GM12878 (cell line): ENCODE data around the gene COQ5. TPM values are rescaled to one million over a fixed set of nuclear protein-coding genes. Genes with fewer than 3 reads are reported as not detected.
A peak's percentile ranks its signal among the peaks of the same experiment; 100 is the strongest.

Experiments
- ATAC-seq: fragments of 200-7000 bp; cut with Tn5 transposase; 3 replicates; pipeline ENCODE4 v1.9.1; 2020; ENCODE audit warnings: mild to moderate bottlenecking, moderate library complexity
- BruUV-seq: library from RNA; stranded (reverse); fragments of 400-500 nt; replicated peaks from 2 replicates; lab custom pipeline; 2021; lab: Mats Ljungman, UMichigan
- CTCF ChIA-PET: fragments of 300-600 bp; sonication (Branson Sonifier 250); formaldehyde crosslinking; extraction: SDS; loops from one replicate; lab custom pipeline; 2021; ENCODE audit warnings: inconsistent platforms; lab: Yijun Ruan, JAX
- POLR2A ChIA-PET: fragments of 350-600 bp; formaldehyde crosslinking; extraction: SDS; loops from one replicate; lab custom pipeline; 2021; ENCODE audit warnings: inconsistent platforms; lab: Charles Lee
- RAD21 ChIA-PET: fragments of 300-600 bp; sonication (Branson Sonifier 250); formaldehyde crosslinking; loops from one replicate; lab custom pipeline; 2023; ENCODE audit warnings: antibody characterized with exemption; ENCODE audit not compliant: unreplicated experiment; lab: Charles Lee
- SMC1A ChIA-PET: fragments of 300-600 bp; sonication (Branson Sonifier 250); formaldehyde crosslinking; loops from one replicate; lab custom pipeline; 2023; ENCODE audit not compliant: unreplicated experiment, uncharacterized antibody; lab: Charles Lee
- DNase-seq: peaks from one replicate; pipeline ENCODE4 v3.0.0-alpha.2; 2011; ENCODE audit warnings: low read depth, low spot score
- FAIRE-seq: peaks from 3 replicates; lab custom pipeline; 2011; peaks lifted over from hg19 to GRCh38; lab: Jason Lieb, UNC
- H2AFZ ChIP-seq: 2 replicates; pipeline ENCODE4 v1.6.0; 2011; ENCODE audit warnings: low read depth, low read length, control low read depth; ENCODE audit not compliant: control insufficient read depth
- H3K27ac ChIP-seq: 2 replicates; pipeline ENCODE4 v1.5.1; 2011; ENCODE audit warnings: control low read depth; ENCODE audit not compliant: control insufficient read depth, insufficient read depth
- H3K27me3 ChIP-seq, 2 experiments: replicated peaks in 1 of 2; 2 replicates each; pipeline versions ENCODE4 v1.6.0 to v1.6.1; 2011; ENCODE audit warnings: low read length in 1 of 2; ENCODE audit not compliant: control insufficient read depth in 2 of 2, insufficient read depth in 2 of 2
- H3K36me3 ChIP-seq, 2 experiments: 2 replicates each; pipeline ENCODE4 v1.5.1; 2011; ENCODE audit warnings: low read length in 1 of 2; ENCODE audit not compliant: control insufficient read depth in 2 of 2, insufficient read depth in 2 of 2
- H3K4me1 ChIP-seq: 2 replicates; pipeline ENCODE4 v1.6.1; 2011; ENCODE audit warnings: mild to moderate bottlenecking, low read length, moderate library complexity, mixed read lengths; ENCODE audit not compliant: control insufficient read depth, insufficient read depth
- H3K4me2 ChIP-seq: 2 replicates; pipeline ENCODE4 v1.6.0; 2011; ENCODE audit warnings: control low read depth; ENCODE audit not compliant: control insufficient read depth, insufficient read depth
- H3K4me3 ChIP-seq: fragments of 200-600 bp; sonication (generic); 2 replicates; pipeline ENCODE4 v1.5.1; 2016
- H3K79me2 ChIP-seq: 2 replicates; pipeline ENCODE4 v1.6.0; 2011; ENCODE audit warnings: low read length; ENCODE audit not compliant: control insufficient read depth, insufficient read depth
- H3K9ac ChIP-seq: 2 replicates; pipeline ENCODE4 v1.8.0; 2011; ENCODE audit warnings: low read length, control low read depth, mixed read lengths; ENCODE audit not compliant: control insufficient read depth, insufficient read depth
- H3K9me3 ChIP-seq: replicated peaks from 3 replicates; pipeline ENCODE4 v1.5.1; 2011; ENCODE audit warnings: mild to moderate bottlenecking, low read length; ENCODE audit not compliant: control insufficient read depth, insufficient read depth
- H4K20me1 ChIP-seq: 2 replicates; pipeline ENCODE4 v1.6.0; 2011; ENCODE audit not compliant: control insufficient read depth, insufficient read depth
- BRCA1 ChIP-seq: IDR thresholded peaks from 2 replicates; pipeline ENCODE4 v1.6.1; 2011; ENCODE audit warnings: low read depth, low read length, improper control_type of control experiment
- CBX5 ChIP-seq: sonication (generic); IDR thresholded peaks from 2 replicates; pipeline ENCODE4 v1.6.1; 2016; ENCODE audit warnings: low read depth, moderate library complexity, mild to moderate bottlenecking, inconsistent platforms
- CHD2 ChIP-seq: IDR thresholded peaks from 2 replicates; pipeline ENCODE4 v1.6.1; 2011; ENCODE audit warnings: low read depth, low read length, improper control_type of control experiment, borderline replicate concordance
- GATAD2B ChIP-seq: fragments of 450-650 bp; conservative IDR thresholded peaks from 2 replicates; pipeline ENCODE4 v1.6.1; 2017; ENCODE audit warnings: low read depth, mild to moderate bottlenecking, moderate library complexity
- NFYA ChIP-seq: IDR thresholded peaks from 2 replicates; pipeline ENCODE4 v1.6.1; 2011; ENCODE audit warnings: low read depth, mild to moderate bottlenecking, low read length, improper control_type of control experiment, borderline replicate concordance
- RELA ChIP-seq: fragments of 450-650 bp; IDR thresholded peaks from 2 replicates; pipeline ENCODE4 v1.8.0; 2014; ENCODE audit warnings: borderline replicate concordance; ENCODE audit not compliant: partially characterized antibody
- SIX5 ChIP-seq: IDR thresholded peaks from 2 replicates; pipeline ENCODE4 v1.6.1; 2011; ENCODE audit warnings: mild to moderate bottlenecking, low read depth, low read length, moderate library complexity; ENCODE audit not compliant: severe bottlenecking
- SP1 ChIP-seq: IDR thresholded peaks from one replicate; pipeline ENCODE4 v1.6.1; 2011; ENCODE audit warnings: low read depth, low read length
- SREBF1 ChIP-seq: IDR thresholded peaks from 2 replicates; pipeline ENCODE4 v1.6.1; 2012; ENCODE audit warnings: mild to moderate bottlenecking, low read length
- ZBED1 ChIP-seq: IDR thresholded peaks from 2 replicates; pipeline ENCODE4 v1.6.1; 2016; ENCODE audit warnings: borderline replicate concordance
- WGBS: methylation state at CpG from one replicate; pipeline ENCODE4 v1.1.6; 2016; ENCODE audit warnings: low lambda C conversion rate; ENCODE audit not compliant: insufficient replicate concordance, insufficient coverage; ENCODE audit errors: missing lambda C conversion rate; 5-methylcytosine and 5-hydroxymethylcytosine counted together
- in situ Hi-C: fragments of 300-500 bp; cut with MboI; formaldehyde crosslinking; loops from 9 replicates; pipeline ENCODE4 v1.14.3; 2018; ENCODE audit warnings: mixed read lengths
- intact Hi-C: fragments of 100-400 bp; cut with micrococcal nuclease; formaldehyde crosslinking; loops from one replicate; pipeline ENCODE4 v1.14.2; 2022; ENCODE audit not compliant: unreplicated experiment
- polyA plus RNA-seq, 11 experiments: library from polyadenylated mRNA; depleted of rRNA in 4 of 11; unstranded in 6 of 11; stranded (reverse) in 5 of 11; fragments of >200 nt; fragmentation: Nextera tagmentation in 4 of 11; fragmentation: Illumina TruSeq in 1 of 11; extraction: Ambion mirVana in 4 of 11; extraction: Trizol in 1 of 11; gene quantifications; 1 replicate in 1 of 11; 2 replicates in 10 of 11; pipeline versions ENCODE4 v1.2.1 to v1.2.3, GENCODE V29; 2011 to 2016; ENCODE audit warnings: inconsistent platforms in 2 of 11, missing spikeins in 2 of 11, low read depth in 1 of 11
- total RNA-seq, 4 experiments: library from RNA; depleted of rRNA in 3 of 4; stranded (reverse); fragments of >200 nt in 3 of 4; fragmentation: Illumina TruSeq in 1 of 4; extraction: Trizol in 1 of 4; gene quantifications; 2 replicates each; pipeline versions ENCODE4 v1.2.1 to v1.2.3, GENCODE V29; 2013 to 2021
- TF ChIP-seq, protein P1 (sequence below): IDR thresholded peaks from 2 replicates; pipeline ENCODE4 v1.6.1; 2011; ENCODE audit warnings: borderline replicate concordance, low read depth, mild to moderate bottlenecking, moderate library complexity, low read length; ENCODE audit not compliant: insufficient read depth, poor library complexity, severe bottlenecking
- TF ChIP-seq, protein P2 (sequence below): fragments of 450-650 bp; IDR thresholded peaks from 2 replicates; pipeline ENCODE4 v1.6.1; 2017; ENCODE audit warnings: low read depth, mild to moderate bottlenecking, moderate library complexity
- TF ChIP-seq, protein P3 (sequence below): IDR thresholded peaks from 2 replicates; pipeline ENCODE4 v1.6.1; 2012; ENCODE audit warnings: mild to moderate bottlenecking, low read depth, low read length
- TF ChIP-seq, protein P4 (sequence below): fragments of 450-650 bp; formaldehyde crosslinking; IDR thresholded peaks from 2 replicates; pipeline ENCODE4 v1.4.0; 2020; ENCODE audit warnings: mild to moderate bottlenecking, moderate library complexity

The COQ5 gene
- total and polyA plus RNA-seq, 10 of the 15 experiments (the other 5 are each of a cell fraction or from before 2014, with no cell fraction given), result 24.8 to 69.3 (median 37.8) TPM

DNA sequence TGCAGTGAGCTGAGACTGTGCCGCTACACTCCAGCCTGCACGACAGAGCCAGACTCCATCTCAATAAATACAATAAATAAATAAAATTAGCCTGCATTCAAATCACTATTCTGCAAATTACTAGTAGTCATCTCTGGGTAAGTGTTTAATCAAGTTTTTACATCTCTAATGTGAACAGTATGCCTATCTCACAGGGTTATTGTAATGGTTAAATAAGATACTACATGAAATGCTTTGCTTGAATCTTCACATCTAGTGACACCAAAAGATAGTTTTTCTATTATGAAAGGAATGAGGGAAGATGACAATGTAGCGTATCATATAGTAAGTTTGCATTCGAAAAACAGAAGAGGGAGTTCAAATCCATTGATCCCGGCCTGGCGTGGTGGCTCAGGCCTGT lies 61.5 kb downstream of the COQ5 start:
- Histone ChIP-seq H3K79me2 (peaks cover 49% of the 10 kb centered on the region), H3K36me3 (peaks cover 15 to 33% of the 10 kb centered on the region in 2 experiments), H3K4me1 (peaks cover 12% of the 10 kb centered on the region), H4K20me1 (peaks cover 10% of the 10 kb centered on the region), H3K9me3 (no peaks in the 10 kb centered on the region), H3K4me2 (peak overlapping the region; percentile 38), H2AFZ (no peak overlapping the region), H3K27me3 (no peaks in the 10 kb centered on the region), H3K9ac (no peak overlapping the region), H3K4me3 (no peak overlapping the region), H3K27ac (no peak overlapping the region)
- ChIA-PET CTCF (interaction anchor here (0.6 to 5.9 kb wide), 17 partner anchors 8 to 332 kb away, joined by 3 to 39 read pairs (median 5); partner anchors contain the start of gene COX6A1), SMC1A (interaction anchor here (0.5 to 2.7 kb wide), 3 partner anchors 11 to 83 kb away, joined by 3 to 6 read pairs (median 3); no protein-coding TSS in a partner anchor), POLR2A (interaction anchor here (1.2 to 1.5 kb wide), 3 partner anchors 10 to 61 kb away, joined by 4 to 7 read pairs (median 4); partner anchors contain the start of gene COQ5), RAD21 (interaction anchor here (1.9 kb wide), 1 partner anchor 29 kb away, joined by 8 read pairs; the partner anchor contains the start of gene DYNLL1)
- BruUV-seq, result no TSS peak
- no peak for FAIRE-seq
- no peak for DNase-seq
- in situ Hi-C loops (no loop called here), intact Hi-C loops (no loop called here)
- 86% methylated on average over 6 of the region's 6 CpGs for whole genome bisulfite sequencing
- ATAC-seq, result no peak
- no peak for TF ChIP-seq BRCA1
- TF ChIP-seq RELA, result no peak
- TF ChIP-seq GATAD2B, result no peak
- no peak for TF ChIP-seq SP1
- TF ChIP-seq, protein P1, sequence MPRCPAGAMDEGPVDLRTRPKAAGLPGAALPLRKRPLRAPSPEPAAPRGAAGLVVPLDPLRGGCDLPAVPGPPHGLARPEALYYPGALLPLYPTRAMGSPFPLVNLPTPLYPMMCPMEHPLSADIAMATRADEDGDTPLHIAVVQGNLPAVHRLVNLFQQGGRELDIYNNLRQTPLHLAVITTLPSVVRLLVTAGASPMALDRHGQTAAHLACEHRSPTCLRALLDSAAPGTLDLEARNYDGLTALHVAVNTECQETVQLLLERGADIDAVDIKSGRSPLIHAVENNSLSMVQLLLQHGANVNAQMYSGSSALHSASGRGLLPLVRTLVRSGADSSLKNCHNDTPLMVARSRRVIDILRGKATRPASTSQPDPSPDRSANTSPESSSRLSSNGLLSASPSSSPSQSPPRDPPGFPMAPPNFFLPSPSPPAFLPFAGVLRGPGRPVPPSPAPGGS, result no peak
- TF ChIP-seq, protein P2, sequence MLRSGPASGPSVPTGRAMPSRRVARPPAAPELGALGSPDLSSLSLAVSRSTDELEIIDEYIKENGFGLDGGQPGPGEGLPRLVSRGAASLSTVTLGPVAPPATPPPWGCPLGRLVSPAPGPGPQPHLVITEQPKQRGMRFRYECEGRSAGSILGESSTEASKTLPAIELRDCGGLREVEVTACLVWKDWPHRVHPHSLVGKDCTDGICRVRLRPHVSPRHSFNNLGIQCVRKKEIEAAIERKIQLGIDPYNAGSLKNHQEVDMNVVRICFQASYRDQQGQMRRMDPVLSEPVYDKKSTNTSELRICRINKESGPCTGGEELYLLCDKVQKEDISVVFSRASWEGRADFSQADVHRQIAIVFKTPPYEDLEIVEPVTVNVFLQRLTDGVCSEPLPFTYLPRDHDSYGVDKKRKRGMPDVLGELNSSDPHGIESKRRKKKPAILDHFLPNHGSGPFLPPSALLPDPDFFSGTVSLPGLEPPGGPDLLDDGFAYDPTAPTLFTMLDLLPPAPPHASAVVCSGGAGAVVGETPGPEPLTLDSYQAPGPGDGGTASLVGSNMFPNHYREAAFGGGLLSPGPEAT, result no peak
- TF ChIP-seq, protein P3, sequence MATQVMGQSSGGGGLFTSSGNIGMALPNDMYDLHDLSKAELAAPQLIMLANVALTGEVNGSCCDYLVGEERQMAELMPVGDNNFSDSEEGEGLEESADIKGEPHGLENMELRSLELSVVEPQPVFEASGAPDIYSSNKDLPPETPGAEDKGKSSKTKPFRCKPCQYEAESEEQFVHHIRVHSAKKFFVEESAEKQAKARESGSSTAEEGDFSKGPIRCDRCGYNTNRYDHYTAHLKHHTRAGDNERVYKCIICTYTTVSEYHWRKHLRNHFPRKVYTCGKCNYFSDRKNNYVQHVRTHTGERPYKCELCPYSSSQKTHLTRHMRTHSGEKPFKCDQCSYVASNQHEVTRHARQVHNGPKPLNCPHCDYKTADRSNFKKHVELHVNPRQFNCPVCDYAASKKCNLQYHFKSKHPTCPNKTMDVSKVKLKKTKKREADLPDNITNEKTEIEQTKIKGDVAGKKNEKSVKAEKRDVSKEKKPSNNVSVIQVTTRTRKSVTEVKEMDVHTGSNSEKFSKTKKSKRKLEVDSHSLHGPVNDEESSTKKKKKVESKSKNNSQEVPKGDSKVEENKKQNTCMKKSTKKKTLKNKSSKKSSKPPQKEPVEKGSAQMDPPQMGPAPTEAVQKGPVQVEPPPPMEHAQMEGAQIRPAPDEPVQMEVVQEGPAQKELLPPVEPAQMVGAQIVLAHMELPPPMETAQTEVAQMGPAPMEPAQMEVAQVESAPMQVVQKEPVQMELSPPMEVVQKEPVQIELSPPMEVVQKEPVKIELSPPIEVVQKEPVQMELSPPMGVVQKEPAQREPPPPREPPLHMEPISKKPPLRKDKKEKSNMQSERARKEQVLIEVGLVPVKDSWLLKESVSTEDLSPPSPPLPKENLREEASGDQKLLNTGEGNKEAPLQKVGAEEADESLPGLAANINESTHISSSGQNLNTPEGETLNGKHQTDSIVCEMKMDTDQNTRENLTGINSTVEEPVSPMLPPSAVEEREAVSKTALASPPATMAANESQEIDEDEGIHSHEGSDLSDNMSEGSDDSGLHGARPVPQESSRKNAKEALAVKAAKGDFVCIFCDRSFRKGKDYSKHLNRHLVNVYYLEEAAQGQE, result no peak
- no peak for TF ChIP-seq ZBED1
- no peak for TF ChIP-seq SREBF1
- TF ChIP-seq SIX5, result no peak
- TF ChIP-seq, protein P4, sequence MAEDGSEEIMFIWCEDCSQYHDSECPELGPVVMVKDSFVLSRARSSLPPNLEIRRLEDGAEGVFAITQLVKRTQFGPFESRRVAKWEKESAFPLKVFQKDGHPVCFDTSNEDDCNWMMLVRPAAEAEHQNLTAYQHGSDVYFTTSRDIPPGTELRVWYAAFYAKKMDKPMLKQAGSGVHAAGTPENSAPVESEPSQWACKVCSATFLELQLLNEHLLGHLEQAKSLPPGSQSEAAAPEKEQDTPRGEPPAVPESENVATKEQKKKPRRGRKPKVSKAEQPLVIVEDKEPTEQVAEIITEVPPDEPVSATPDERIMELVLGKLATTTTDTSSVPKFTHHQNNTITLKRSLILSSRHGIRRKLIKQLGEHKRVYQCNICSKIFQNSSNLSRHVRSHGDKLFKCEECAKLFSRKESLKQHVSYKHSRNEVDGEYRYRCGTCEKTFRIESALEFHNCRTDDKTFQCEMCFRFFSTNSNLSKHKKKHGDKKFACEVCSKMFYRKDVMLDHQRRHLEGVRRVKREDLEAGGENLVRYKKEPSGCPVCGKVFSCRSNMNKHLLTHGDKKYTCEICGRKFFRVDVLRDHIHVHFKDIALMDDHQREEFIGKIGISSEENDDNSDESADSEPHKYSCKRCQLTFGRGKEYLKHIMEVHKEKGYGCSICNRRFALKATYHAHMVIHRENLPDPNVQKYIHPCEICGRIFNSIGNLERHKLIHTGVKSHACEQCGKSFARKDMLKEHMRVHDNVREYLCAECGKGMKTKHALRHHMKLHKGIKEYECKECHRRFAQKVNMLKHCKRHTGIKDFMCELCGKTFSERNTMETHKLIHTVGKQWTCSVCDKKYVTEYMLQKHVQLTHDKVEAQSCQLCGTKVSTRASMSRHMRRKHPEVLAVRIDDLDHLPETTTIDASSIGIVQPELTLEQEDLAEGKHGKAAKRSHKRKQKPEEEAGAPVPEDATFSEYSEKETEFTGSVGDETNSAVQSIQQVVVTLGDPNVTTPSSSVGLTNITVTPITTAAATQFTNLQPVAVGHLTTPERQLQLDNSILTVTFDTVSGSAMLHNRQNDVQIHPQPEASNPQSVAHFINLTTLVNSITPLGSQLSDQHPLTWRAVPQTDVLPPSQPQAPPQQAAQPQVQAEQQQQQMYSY (CRISPR knock-in tag), result no peak
- no peak for TF ChIP-seq NFYA
- no peak for TF ChIP-seq CBX5
- TF ChIP-seq CHD2, result no peak
